WERI-Rb-1 (cell line): ENCODE measurements around the gene DGKI.

ENCODE experiments used
- DNase-seq: peaks from one replicate; pipeline ENCODE4 v3.0.0-alpha.2; 2020
- H3K27ac ChIP-seq: fragments of 250-450 bp; sonication (Bioruptor Pico); 2 replicates; pipeline ENCODE4 v1.5.1; 2020; ENCODE audit warnings: mild to moderate bottlenecking, moderate library complexity
- H3K27me3 ChIP-seq: fragments of 250-450 bp; sonication (Bioruptor Pico); 2 replicates; pipeline ENCODE4 v1.5.1; 2021; ENCODE audit warnings: mild to moderate bottlenecking, low read depth, moderate library complexity; ENCODE audit not compliant: insufficient read depth, severe bottlenecking
- H3K36me3 ChIP-seq: fragments of 250-450 bp; sonication (Bioruptor Pico); 2 replicates; pipeline ENCODE4 v1.5.1; 2020; ENCODE audit warnings: mild to moderate bottlenecking, moderate library complexity
- H3K4me3 ChIP-seq: 2 replicates; pipeline ENCODE4 v1.5.1; 2011; ENCODE audit warnings: low read depth, mild to moderate bottlenecking, control low read depth, low read length
- H3K9me3 ChIP-seq: fragments of 250-450 bp; sonication (Bioruptor Pico); 2 replicates; pipeline ENCODE4 v1.5.1; 2021; ENCODE audit warnings: mild to moderate bottlenecking, moderate library complexity; ENCODE audit not compliant: severe bottlenecking
- TF ChIP-seq, protein P1 (sequence below): IDR thresholded peaks from 2 replicates; pipeline ENCODE4 v1.5.1; 2011; ENCODE audit warnings: low read depth, mild to moderate bottlenecking, control low read depth, inconsistent platforms, low read length

The DGKI gene

DNA sequence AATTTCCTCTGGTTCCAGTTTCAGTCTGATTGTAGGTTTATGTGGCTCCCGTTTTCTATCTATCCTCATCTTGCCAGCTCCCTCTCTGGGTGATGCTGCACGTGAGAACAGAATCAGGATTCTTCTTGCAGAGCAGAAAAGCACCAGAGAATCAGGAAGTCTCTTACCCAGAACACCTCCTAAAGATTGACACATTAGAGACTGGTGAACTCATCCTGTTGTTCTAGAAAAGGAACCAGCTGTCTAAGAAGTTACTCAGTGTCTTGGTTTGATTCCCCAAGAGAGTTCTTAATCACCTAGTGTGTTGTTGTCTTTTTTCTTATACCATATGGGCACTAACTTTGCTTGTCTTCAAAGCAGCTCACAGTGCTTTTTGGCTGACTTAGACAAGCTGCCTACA is 152.4 kb downstream of the DGKI start:
- H3K27ac ChIP-seq, result no peak overlapping the region

DNA sequence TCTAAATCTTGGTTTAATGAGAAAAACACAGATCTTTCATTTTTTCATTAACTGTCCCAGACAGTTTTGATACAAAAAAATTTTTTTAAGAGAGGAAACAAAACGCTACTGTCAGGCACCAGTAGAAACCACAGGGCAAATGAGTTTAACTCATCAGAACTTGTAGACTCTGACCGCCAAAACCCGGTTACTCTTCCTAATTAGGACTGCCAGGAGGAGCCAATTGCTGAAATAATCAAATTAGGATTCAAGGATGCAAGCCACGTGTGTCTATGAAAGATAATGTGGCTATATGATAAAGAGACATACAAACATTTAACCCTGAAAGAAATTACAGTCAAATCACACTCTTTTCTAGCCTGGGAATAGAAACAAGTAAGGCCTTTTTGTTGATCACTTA is 154.4 kb downstream of the DGKI start:
- Histone ChIP-seq H3K9me3 (no peaks in the 10 kb centered on the region), H3K27me3 (no peaks in the 10 kb centered on the region), H3K4me3 (no peak overlapping the region), H3K27ac (no peak overlapping the region), H3K36me3 (no peaks in the 10 kb centered on the region)
- TF ChIP-seq, protein P1, sequence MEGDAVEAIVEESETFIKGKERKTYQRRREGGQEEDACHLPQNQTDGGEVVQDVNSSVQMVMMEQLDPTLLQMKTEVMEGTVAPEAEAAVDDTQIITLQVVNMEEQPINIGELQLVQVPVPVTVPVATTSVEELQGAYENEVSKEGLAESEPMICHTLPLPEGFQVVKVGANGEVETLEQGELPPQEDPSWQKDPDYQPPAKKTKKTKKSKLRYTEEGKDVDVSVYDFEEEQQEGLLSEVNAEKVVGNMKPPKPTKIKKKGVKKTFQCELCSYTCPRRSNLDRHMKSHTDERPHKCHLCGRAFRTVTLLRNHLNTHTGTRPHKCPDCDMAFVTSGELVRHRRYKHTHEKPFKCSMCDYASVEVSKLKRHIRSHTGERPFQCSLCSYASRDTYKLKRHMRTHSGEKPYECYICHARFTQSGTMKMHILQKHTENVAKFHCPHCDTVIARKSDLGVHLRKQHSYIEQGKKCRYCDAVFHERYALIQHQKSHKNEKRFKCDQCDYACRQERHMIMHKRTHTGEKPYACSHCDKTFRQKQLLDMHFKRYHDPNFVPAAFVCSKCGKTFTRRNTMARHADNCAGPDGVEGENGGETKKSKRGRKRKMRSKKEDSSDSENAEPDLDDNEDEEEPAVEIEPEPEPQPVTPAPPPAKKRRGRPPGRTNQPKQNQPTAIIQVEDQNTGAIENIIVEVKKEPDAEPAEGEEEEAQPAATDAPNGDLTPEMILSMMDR, result no peak
- DNase-seq, result no peak

More for the DNA sequence above, 152.4 kb downstream of the DGKI start:
- Histone ChIP-seq H3K4me3 (no peak overlapping the region), H3K27me3 (no peaks in the 10 kb centered on the region), H3K36me3 (no peaks in the 10 kb centered on the region), H3K9me3 (no peaks in the 10 kb centered on the region)
- no peak for DNase-seq
- TF ChIP-seq, protein P1, result no peak

- Histone ChIP-seq H3K27me3 (no peaks in the 10 kb centered on the region), H3K36me3 (no peaks in the 10 kb centered on the region), H3K9me3 (peaks cover 1% of the 10 kb centered on the region), H3K27ac (no peak overlapping the region), H3K4me3 (no peak overlapping the region)
- TF ChIP-seq, protein P1, result no peak
- no peak for DNase-seq
Observed at GRCh38 chr7:137691566-137691965, 155.2 kb downstream of the DGKI start.

GRCh38 chr7:137690635-137691034 is 156.1 kb downstream of the DGKI start:
- H3K27ac ChIP-seq, result no peak overlapping the region
- H3K36me3 ChIP-seq, result no peaks in the 10 kb centered on the region
- H3K9me3 ChIP-seq, result peaks cover 2% of the 10 kb centered on the region
- DNase-seq, result no peak
- TF ChIP-seq, protein P1, result no peak
- H3K27me3 ChIP-seq, result no peaks in the 10 kb centered on the region
- H3K4me3 ChIP-seq, result no peak overlapping the region

DNA sequence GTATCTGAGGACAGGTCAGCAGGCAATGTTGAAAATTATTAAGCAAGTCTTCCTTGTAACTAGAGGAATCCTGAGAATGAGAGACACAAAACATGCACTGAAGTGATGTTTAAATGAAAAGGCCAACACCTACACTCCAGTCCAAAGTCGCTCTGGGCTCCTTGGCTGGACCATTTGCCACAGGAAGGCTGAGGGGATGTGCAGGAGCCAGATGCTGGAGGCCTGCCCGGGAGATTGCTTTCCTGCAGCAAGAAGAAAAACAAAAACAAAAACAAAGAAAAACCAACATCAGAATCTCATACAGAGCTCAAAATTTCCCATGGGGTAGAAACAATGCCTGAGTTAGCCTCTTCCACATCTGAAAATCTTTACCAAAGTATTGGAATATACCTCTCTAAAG is 157.0 kb downstream of the DGKI start:
- no peak for DNase-seq
- no peaks in the 10 kb centered on the region for H3K27me3 ChIP-seq
- no peaks in the 10 kb centered on the region for H3K36me3 ChIP-seq
- H3K9me3 ChIP-seq, result peaks cover 2% of the 10 kb centered on the region
- no peak overlapping the region for H3K27ac ChIP-seq
- H3K4me3 ChIP-seq, result no peak overlapping the region
- TF ChIP-seq, protein P1, result no peak

- peaks cover 2% of the 10 kb centered on the region for H3K9me3 ChIP-seq
- H3K27ac ChIP-seq, result no peak overlapping the region
Observed at GRCh38 chr7:137687556-137688265, 159.1 kb downstream of the DGKI start.

More at GRCh38 chr7:137687556-137688265, 159.1 kb downstream of the DGKI start:
- H3K27me3 ChIP-seq, result no peaks in the 10 kb centered on the region
- H3K36me3 ChIP-seq, result no peaks in the 10 kb centered on the region
- H3K4me3 ChIP-seq, result no peak overlapping the region
- TF ChIP-seq, protein P1, result no peak
- DNase-seq, result no peak
